PC-3 (cell line): ENCODE data around the gene SPRED1. TPM values are rescaled to one million over a fixed set of nuclear protein-coding genes. Genes with fewer than 3 reads are reported as not detected.
A peak's percentile ranks its signal among the peaks of the same experiment; 100 is the strongest.

Experiments
- ATAC-seq: fragments of 200-7000 bp; cut with Tn5 transposase; 2 replicates; pipeline ENCODE4 v1.9.1; 2020; ENCODE audit warnings: mild to moderate bottlenecking, moderate library complexity
- BruUV-seq: library from RNA; stranded (reverse); fragments of 400-500 nt; replicated peaks from 2 replicates; lab custom pipeline; 2021; lab: Mats Ljungman, UMichigan
- CTCF ChIA-PET: fragments of 300-600 bp; sonication (Branson Sonifier 250); formaldehyde crosslinking; loops from one replicate; lab custom pipeline; 2022; ENCODE audit warnings: antibody characterized with exemption; lab: Charles Lee
- POLR2A ChIA-PET: fragments of 300-600 bp; sonication (Branson Sonifier 250); formaldehyde crosslinking; loops from one replicate; lab custom pipeline; 2022; ENCODE audit warnings: antibody characterized with exemption; ENCODE audit not compliant: unreplicated experiment; lab: Charles Lee
- DNase-seq: peaks from one replicate; pipeline ENCODE4 v3.0.0-alpha.2; 2015
- H2AFZ ChIP-seq: fragments of 300-600 bp; sonication (generic); 2 replicates; pipeline ENCODE4 v1.6.0; 2016; ENCODE audit warnings: antibody characterized with exemption, low read length
- H3F3A ChIP-seq: fragments of 300-600 bp; sonication (generic); one replicate; pipeline ENCODE4 v1.6.0; 2017; ENCODE audit warnings: antibody characterized with exemption, low read length, control low read depth, mild to moderate bottlenecking; ENCODE audit not compliant: unreplicated experiment
- H3K27ac ChIP-seq: fragments of 300-600 bp; sonication (generic); 2 replicates; pipeline ENCODE4 v1.5.1; 2016; ENCODE audit warnings: mild to moderate bottlenecking, low read length
- H3K27me3 ChIP-seq: fragments of 300-600 bp; sonication (generic); 2 replicates; pipeline ENCODE4 v1.6.1; 2016; ENCODE audit warnings: low read length, mixed read lengths
- H3K36me3 ChIP-seq: fragments of 300-600 bp; sonication (generic); 2 replicates; pipeline ENCODE4 v1.6.1; 2016; ENCODE audit warnings: low read depth, mixed run types, low read length, mixed read lengths
- H3K4me1 ChIP-seq: fragments of 300-600 bp; sonication (generic); 2 replicates; pipeline ENCODE4 v1.5.1; 2016; ENCODE audit warnings: low read length; ENCODE audit not compliant: insufficient read depth
- H3K4me2 ChIP-seq: fragments of 300-600 bp; sonication (generic); 2 replicates; pipeline ENCODE4 v1.6.0; 2016; ENCODE audit warnings: low read length
- H3K4me3 ChIP-seq: fragments of 300-600 bp; sonication (generic); 2 replicates; pipeline ENCODE4 v1.5.1; 2016; ENCODE audit warnings: mild to moderate bottlenecking, low read length, mixed read lengths
- H3K79me2 ChIP-seq: fragments of 300-600 bp; sonication (generic); 2 replicates; pipeline ENCODE4 v1.6.1; 2017; ENCODE audit warnings: low read length, mixed read lengths
- H3K9ac ChIP-seq: fragments of 300-600 bp; sonication (generic); 2 replicates; pipeline ENCODE4 v1.6.0; 2016; ENCODE audit warnings: mild to moderate bottlenecking, low read length
- H3K9me2 ChIP-seq: fragments of 300-600 bp; sonication (generic); replicated peaks from 2 replicates; pipeline ENCODE4 v1.6.1; 2016; ENCODE audit warnings: mixed run types, low read length, mixed read lengths
- H3K9me3 ChIP-seq: fragments of 300-600 bp; sonication (generic); 2 replicates; pipeline ENCODE4 v1.6.1; 2016; ENCODE audit warnings: low read length, mixed read lengths
- H4K20me1 ChIP-seq: fragments of 300-600 bp; sonication (generic); 2 replicates; pipeline ENCODE4 v1.6.1; 2016; ENCODE audit warnings: low read length, mixed read lengths
- CTCF ChIP-seq: fragments of 300-600 bp; sonication (generic); conservative IDR thresholded peaks from 2 replicates; pipeline ENCODE4 v1.5.1; 2017; ENCODE audit warnings: antibody characterized with exemption, low read depth, mild to moderate bottlenecking, low read length
- EZH2 ChIP-seq: fragments of 300-600 bp; sonication (generic); IDR thresholded peaks from one replicate; pipeline ENCODE4 v1.6.1; 2017; ENCODE audit warnings: antibody characterized with exemption, mild to moderate bottlenecking, low read length; ENCODE audit not compliant: unreplicated experiment
- EZH2phosphoT487 ChIP-seq: fragments of 300-600 bp; sonication (generic); IDR thresholded peaks from 2 replicates; pipeline ENCODE4 v1.6.1; 2018; ENCODE audit warnings: mild to moderate bottlenecking, antibody characterized with exemption, low read length, borderline replicate concordance
- intact Hi-C: fragments of 100-400 bp; cut with micrococcal nuclease; formaldehyde crosslinking; loops from 2 replicates; pipeline ENCODE4 v1.9.0; 2023
- total RNA-seq: library from RNA; depleted of rRNA; stranded (reverse); fragments of >200 nt; gene quantifications from 2 replicates; pipeline ENCODE4 v1.2.3, GENCODE V29; 2014

Gene SPRED1
- total RNA-seq, 1 experiment from 2014 or later = 39.7 TPM

- peak; percentile 8 for ATAC-seq
- POLR2A ChIA-PET = interaction anchor here (0.6 kb wide), 1 partner anchor 200 kb away, joined by 3 read pairs; no protein-coding TSS in a partner anchor
- peak overlapping the region; percentile 90 for H3K4me3 ChIP-seq
These were observed 1.6 kb downstream of the SPRED1 start for GRCh38 chr15:38254051-38254883.

GRCh38 chr15:38255690-38256089 lies 3.1 kb downstream of the SPRED1 start:
- peak overlapping the region; percentile 95 for H3K9ac ChIP-seq
- peak overlapping the region; percentile 90 for H3K4me3 ChIP-seq
- no peak overlapping the region for H2AFZ ChIP-seq
- H3K9me2 ChIP-seq = no peaks in the 10 kb centered on the region
- peaks cover 7% of the 10 kb centered on the region for H3F3A ChIP-seq
- ChIA-PET CTCF (interaction anchor here (0.6 kb wide), 1 partner anchor 12 kb away, joined by 7 read pairs; no protein-coding TSS in a partner anchor), POLR2A (no interaction called here)
- TF ChIP-seq EZH2 = no peak
- no peak for TF ChIP-seq CTCF
- no peak for TF ChIP-seq EZH2phosphoT487
- peak overlapping the region; percentile 93 for H3K4me2 ChIP-seq
- no peak overlapping the region for H3K27ac ChIP-seq
- peaks cover 83% of the 10 kb centered on the region for H3K79me2 ChIP-seq
- H3K4me1 ChIP-seq = peaks cover 30% of the 10 kb centered on the region
- H3K27me3 ChIP-seq = no peaks in the 10 kb centered on the region
- peaks cover 66% of the 10 kb centered on the region for H4K20me1 ChIP-seq
- no peak for ATAC-seq
- H3K36me3 ChIP-seq = no peaks in the 10 kb centered on the region
- intact Hi-C loops = loop anchor here (2.0 kb wide), 1 partner anchor 43 kb away; no protein-coding TSS in a partner anchor
- BruUV-seq = no TSS peak
- DNase-seq = no peak
- H3K9me3 ChIP-seq = no peaks in the 10 kb centered on the region

More at GRCh38 chr15:38254051-38254883, 1.6 kb downstream of the SPRED1 start:
- intact Hi-C loops = loop anchor here (1.0 to 5.0 kb wide), 5 partner anchors 45 to 185 kb away; no protein-coding TSS in a partner anchor
- Histone ChIP-seq H3K9me2 (no peaks in the 10 kb centered on the region), H3F3A (peaks cover 7% of the 10 kb centered on the region), H3K9ac (peak overlapping the region; percentile 95), H3K79me2 (peaks cover 69% of the 10 kb centered on the region), H3K27ac (peak overlapping the region; percentile 94), H4K20me1 (peaks cover 51% of the 10 kb centered on the region), H3K36me3 (no peaks in the 10 kb centered on the region), H3K27me3 (no peaks in the 10 kb centered on the region), H3K4me1 (peaks cover 33% of the 10 kb centered on the region), H3K4me2 (peak overlapping the region; percentile 93), H2AFZ (no peak overlapping the region), H3K9me3 (no peaks in the 10 kb centered on the region)
- TF ChIP-seq EZH2 (no peak), EZH2phosphoT487 (no peak), CTCF (no peak)
- CTCF ChIA-PET = interaction anchor here (0.7 kb wide), 1 partner anchor 182 kb away, joined by 3 read pairs; no protein-coding TSS in a partner anchor
- DNase-seq = peak; percentile 67
- BruUV-seq = TSS peak; percentile 34
